Stomach (tissue), 9 donors: ENCODE data around the gene EDRF1. TPM values are rescaled to one million over a fixed set of nuclear protein-coding genes. Genes with fewer than 3 reads are reported as not detected.
A peak's percentile ranks its signal among the peaks of the same experiment; 100 is the strongest.

Experiments
- DNase-seq, 2 donors: peaks; one replicate each; pipeline versions ENCODE4 v3.0.0 to v3.0.0-alpha.2; 2013 to 2019
- H3K27ac ChIP-seq, 5 donors: fragments of 200-600 bp in 4 of 5; sonication (generic) in 4 of 5; one replicate each; pipeline ENCODE4 v1.5.1; 2013 to 2019; ENCODE audit warnings: mild to moderate bottlenecking in 1 of 5, moderate library complexity in 1 of 5
- H3K27me3 ChIP-seq, 3 donors: fragments of 200-600 bp; sonication (generic); one replicate each; pipeline ENCODE4 v1.5.1; 2017 to 2019; ENCODE audit warnings: mixed run types in 1 of 3
- H3K36me3 ChIP-seq, 4 donors: fragments of 200-600 bp; sonication (generic); 1 replicate in 3 of 4; 2 replicates in 1 of 4; pipeline ENCODE4 v1.5.1; 2016 to 2019
- H3K4me1 ChIP-seq, 4 donors: fragments of 200-600 bp; sonication (generic); one replicate each; pipeline ENCODE4 v1.5.1; 2016 to 2019
- H3K4me3 ChIP-seq, 4 donors: fragments of 200-600 bp; sonication (generic) in 3 of 4; one replicate each; pipeline ENCODE4 v1.5.1; 2016 to 2019; ENCODE audit warnings: mild to moderate bottlenecking in 1 of 4
- H3K9me3 ChIP-seq, 4 donors: fragments of 200-600 bp; sonication (generic); one replicate each; pipeline ENCODE4 v1.5.1; 2016 to 2019
- EP300 ChIP-seq: sonication (generic); formaldehyde crosslinking; IDR thresholded peaks from one replicate; pipeline ENCODE4 v1.6.1; 2017; ENCODE audit warnings: antibody characterized with exemption
- POLR2A ChIP-seq, 4 donors: fragments of 450-650 bp; IDR thresholded peaks; one replicate each; pipeline ENCODE4 v1.6.1; 2016; ENCODE audit warnings: antibody characterized with exemption in 4 of 4, control low read depth in 2 of 4, mild to moderate bottlenecking in 1 of 4, moderate library complexity in 1 of 4
- POLR2AphosphoS5 ChIP-seq, 3 donors: sonication (generic); formaldehyde crosslinking; IDR thresholded peaks; one replicate each; pipeline ENCODE4 v1.6.1; 2016; ENCODE audit warnings: antibody characterized with exemption in 3 of 3
- WGBS, 5 donors: extraction: QIAGEN DNeasy Blood & Tissue Kit in 3 of 5; methylation state at CpG; one replicate each; pipeline versions ENCODE4 v1.1.5 to v1.1.7; 2013 to 2018; 5-methylcytosine and 5-hydroxymethylcytosine counted together
- intact Hi-C: fragments of 100-400 bp; cut with DNase I; formaldehyde crosslinking; loops from one replicate; pipeline ENCODE4 v1.15.1; 2023; ENCODE audit warnings: low total_unique reads
- polyA plus RNA-seq, 3 donors: library from polyadenylated mRNA; stranded (reverse); fragments of 200-250 nt; gene quantifications; one replicate each; pipeline ENCODE4 v1.2.3, GENCODE V29; 2013
- total RNA-seq, 5 donors: library from RNA; depleted of rRNA; stranded (reverse); fragments of >200 nt; gene quantifications; one replicate each; pipeline versions ENCODE4 v1.1.0 to v1.2.3, GENCODE V29; 2014 to 2016
- TF ChIP-seq, protein P1 (sequence below), 7 experiments: fragments of 450-650 bp in 4 of 7; fragments of 200-600 bp in 3 of 7; sonication (generic) in 3 of 7; IDR thresholded peaks; one replicate each; pipeline ENCODE4 v1.5.1; 2016 to 2019; ENCODE audit warnings: antibody characterized with exemption in 7 of 7, control low read depth in 2 of 7, mild to moderate bottlenecking in 1 of 7
- donor health status: healthy with polysubstance abuse.
- donor health status: Bipolar disorder and iron deficiency.
- donor health status: healthy.

Gene EDRF1
- total and polyA plus RNA-seq, 8 donors = 5.5 to 41.5 (median 15.5) TPM

- Histone ChIP-seq H3K27me3 (no peaks in the 10 kb centered on the region), H3K4me3 (no peak overlapping the region), H3K36me3 (peaks cover 57 to 100% (median 99%) of the 10 kb centered on the region in 4 donors), H3K27ac (no peak overlapping the region), H3K9me3 (no peaks in the 10 kb centered on the region), H3K4me1 (peaks cover 0 to 8% (median 0%) of the 10 kb centered on the region in 4 donors)
- TF ChIP-seq POLR2A (IDR thresholded peaks at IDR 0.05) (no peak), POLR2AphosphoS5 (IDR thresholded peaks at IDR 0.05) (no peak), EP300 (no peak)
- TF ChIP-seq, protein P1, sequence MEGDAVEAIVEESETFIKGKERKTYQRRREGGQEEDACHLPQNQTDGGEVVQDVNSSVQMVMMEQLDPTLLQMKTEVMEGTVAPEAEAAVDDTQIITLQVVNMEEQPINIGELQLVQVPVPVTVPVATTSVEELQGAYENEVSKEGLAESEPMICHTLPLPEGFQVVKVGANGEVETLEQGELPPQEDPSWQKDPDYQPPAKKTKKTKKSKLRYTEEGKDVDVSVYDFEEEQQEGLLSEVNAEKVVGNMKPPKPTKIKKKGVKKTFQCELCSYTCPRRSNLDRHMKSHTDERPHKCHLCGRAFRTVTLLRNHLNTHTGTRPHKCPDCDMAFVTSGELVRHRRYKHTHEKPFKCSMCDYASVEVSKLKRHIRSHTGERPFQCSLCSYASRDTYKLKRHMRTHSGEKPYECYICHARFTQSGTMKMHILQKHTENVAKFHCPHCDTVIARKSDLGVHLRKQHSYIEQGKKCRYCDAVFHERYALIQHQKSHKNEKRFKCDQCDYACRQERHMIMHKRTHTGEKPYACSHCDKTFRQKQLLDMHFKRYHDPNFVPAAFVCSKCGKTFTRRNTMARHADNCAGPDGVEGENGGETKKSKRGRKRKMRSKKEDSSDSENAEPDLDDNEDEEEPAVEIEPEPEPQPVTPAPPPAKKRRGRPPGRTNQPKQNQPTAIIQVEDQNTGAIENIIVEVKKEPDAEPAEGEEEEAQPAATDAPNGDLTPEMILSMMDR (IDR thresholded peaks at IDR 0.05) = no peak
- DNase-seq = peak in 1 of 2 donors; percentile 21
- intact Hi-C loops = no loop called here
- WGBS, 5 donors = 83 to 89% (median 86%) methylated on average over 7 of the region's 7 CpGs
Observed at GRCh38 chr10:125726914-125727313, 7.4 kb downstream of the EDRF1 start.

GRCh38 chr10:125727436-125727835 is 7.9 kb downstream of the EDRF1 start:
- TF ChIP-seq, protein P1 (IDR thresholded peaks at IDR 0.05) = no peak
- H3K4me1 ChIP-seq = peaks cover 0 to 5% (median 0%) of the 10 kb centered on the region in 4 donors
- peaks cover 61 to 100% (median 99%) of the 10 kb centered on the region in 4 donors for H3K36me3 ChIP-seq
- no peaks in the 10 kb centered on the region for H3K27me3 ChIP-seq
- WGBS, 5 donors = 46 to 53% (median 51%) methylated on average over 3 of the region's 3 CpGs
- H3K4me3 ChIP-seq = no peak overlapping the region
- H3K9me3 ChIP-seq = no peaks in the 10 kb centered on the region
- H3K27ac ChIP-seq = no peak overlapping the region
- intact Hi-C loops = no loop called here
- no peak for DNase-seq

DNA sequence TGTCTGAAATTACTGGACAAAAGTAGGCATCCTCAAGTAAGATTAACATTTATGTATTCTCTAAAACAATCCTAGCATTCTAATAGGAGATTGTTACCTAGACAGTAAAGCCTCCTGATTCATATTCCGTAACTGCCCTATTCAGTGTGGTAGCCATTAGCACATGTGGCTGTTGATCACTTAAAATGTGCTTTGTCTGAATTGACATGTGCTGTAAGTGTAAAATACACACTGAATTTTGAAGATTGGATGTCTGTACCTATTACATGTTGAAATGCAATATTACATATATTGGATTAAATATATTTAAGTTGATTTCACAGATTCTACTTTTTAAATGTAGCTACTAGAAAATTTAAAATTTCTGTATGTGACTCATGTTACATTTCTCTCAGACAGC is 14.6 kb downstream of the EDRF1 start:
- Histone ChIP-seq H3K27me3 (no peaks in the 10 kb centered on the region), H3K9me3 (no peaks in the 10 kb centered on the region), H3K27ac (no peak overlapping the region), H3K4me1 (no peaks in the 10 kb centered on the region), H3K36me3 (peaks cover 63 to 100% (median 100%) of the 10 kb centered on the region in 4 donors), H3K4me3 (no peak overlapping the region)
- intact Hi-C loops = no loop called here
- no peak for DNase-seq
- WGBS, 5 donors = 92 to 100% (median 100%) methylated on average over 1 of the region's 1 CpG
- TF ChIP-seq, protein P1 (IDR thresholded peaks at IDR 0.05) = no peak
- TF ChIP-seq POLR2AphosphoS5 (IDR thresholded peaks at IDR 0.05) = no peak
- TF ChIP-seq EP300 = no peak
- TF ChIP-seq POLR2A (IDR thresholded peaks at IDR 0.05) = no peak

DNA sequence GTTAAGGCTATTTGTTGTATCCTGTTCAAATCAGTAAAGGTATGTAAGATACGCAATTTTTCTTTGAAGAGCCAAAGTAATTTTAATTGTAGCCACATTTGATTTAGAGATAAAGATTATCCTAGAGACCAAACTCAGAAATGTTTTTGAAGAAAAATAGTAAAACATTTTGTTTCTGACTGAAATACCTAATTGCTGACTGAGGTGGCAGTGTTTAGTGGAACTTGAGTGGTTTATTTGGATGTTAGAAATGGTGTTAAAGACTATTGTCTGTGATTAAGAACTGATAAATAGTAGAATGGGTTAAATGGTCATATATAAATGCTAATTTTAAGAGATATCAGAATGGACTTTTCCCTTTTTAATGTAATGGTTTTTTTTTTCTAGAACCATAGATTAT is 15.3 kb downstream of the EDRF1 start:
- H3K27me3 ChIP-seq = no peaks in the 10 kb centered on the region
- WGBS, 5 donors = 85 to 96% (median 89%) methylated on average over 1 of the region's 1 CpG
- no peak overlapping the region for H3K27ac ChIP-seq
- H3K36me3 ChIP-seq = peaks cover 62 to 100% (median 100%) of the 10 kb centered on the region in 4 donors
- no peak for DNase-seq
- no peaks in the 10 kb centered on the region for H3K4me1 ChIP-seq
- H3K9me3 ChIP-seq = no peaks in the 10 kb centered on the region
- TF ChIP-seq POLR2A (IDR thresholded peaks at IDR 0.05) = no peak
- TF ChIP-seq EP300 = no peak
- TF ChIP-seq, protein P1 (IDR thresholded peaks at IDR 0.05) = no peak
- no peak for TF ChIP-seq POLR2AphosphoS5 (IDR thresholded peaks at IDR 0.05)
- intact Hi-C loops = no loop called here
- H3K4me3 ChIP-seq = no peak overlapping the region
